B cell (primary cell): ENCODE results near the gene KRTAP17-1. TPM values are rescaled to one million over a fixed set of nuclear protein-coding genes. Genes with fewer than 3 reads are reported as not detected.

Experiments
- ATAC-seq: fragments of 200-7000 bp; cut with Tn5 transposase; one replicate; pipeline ENCODE4 v1.10.0; 2021; ENCODE audit warnings: low read depth, mild to moderate bottlenecking, moderate number of reproducible peaks, moderate library complexity
- CTCF ChIA-PET: fragments of 350-600 bp; sonication (Branson Sonifier 250); formaldehyde crosslinking; loops from one replicate; lab custom pipeline; 2021; ENCODE audit warnings: antibody characterized with exemption, inconsistent platforms; lab: Charles Lee
- POLR2A ChIA-PET: fragments of 350-600 bp; sonication (Branson Sonifier 250); formaldehyde crosslinking; loops from one replicate; lab custom pipeline; 2021; ENCODE audit warnings: antibody characterized with exemption; lab: Charles Lee
- DNase-seq: peaks from one replicate; pipeline ENCODE4 v3.0.0; 2013
- H2AFZ ChIP-seq: 2 replicates; pipeline ENCODE4 v1.6.1; 2012; ENCODE audit warnings: mild to moderate bottlenecking, low read depth, low read length; ENCODE audit not compliant: insufficient read depth, poor library complexity, severe bottlenecking
- H3K27ac ChIP-seq, 2 donors: 1 replicate in 1 of 2; 2 replicates in 1 of 2; pipeline ENCODE4 v1.5.1; 2012 to 2013; ENCODE audit warnings: low read length in 2 of 2, mild to moderate bottlenecking in 2 of 2, moderate library complexity in 1 of 2
- H3K27me3 ChIP-seq, 4 experiments: fragments of 200-600 bp in 1 of 4; sonication (generic) in 1 of 4; replicated peaks in 1 of 4; 1 replicate in 2 of 4; 2 replicates in 2 of 4; pipeline versions ENCODE4 v1.6.1 to v1.7.0; 2013 to 2016; ENCODE audit warnings: low read length in 3 of 4, mild to moderate bottlenecking in 2 of 4, mixed read lengths in 1 of 4, moderate library complexity in 1 of 4; ENCODE audit not compliant: insufficient read depth in 4 of 4, control insufficient read depth in 3 of 4; ENCODE audit errors: control extremely low read depth in 1 of 4
- H3K36me3 ChIP-seq, 2 experiments: replicated peaks in 1 of 2; 1 replicate in 1 of 2; 2 replicates in 1 of 2; pipeline versions ENCODE4 v1.6.1 to v1.7.1; 2013; ENCODE audit warnings: low read length in 1 of 2; ENCODE audit not compliant: insufficient read depth in 2 of 2, control insufficient read depth in 1 of 2; ENCODE audit errors: control extremely low read depth in 1 of 2, extremely low read depth in 1 of 2
- H3K4me1 ChIP-seq, 2 donors: fragments of 200-600 bp in 1 of 2; sonication (generic) in 1 of 2; 1 replicate in 1 of 2; 2 replicates in 1 of 2; pipeline versions ENCODE4 v1.5.1 to v1.6.1; 2013 to 2017; ENCODE audit warnings: low read length in 2 of 2; ENCODE audit not compliant: control insufficient read depth in 2 of 2, insufficient read depth in 2 of 2
- H3K4me2 ChIP-seq: replicated peaks from 2 replicates; pipeline ENCODE3; 2012; ENCODE audit warnings: mild to moderate bottlenecking, low read depth, low read length; ENCODE audit not compliant: poor library complexity, severe bottlenecking
- H3K4me3 ChIP-seq, 5 experiments: fragments of 200-600 bp in 1 of 5; sonication (generic) in 1 of 5; 1 replicate in 3 of 5; 2 replicates in 2 of 5; pipeline versions ENCODE4 v1.5.1 to v1.7.0; 2011 to 2016; ENCODE audit warnings: low read length in 4 of 5, mild to moderate bottlenecking in 4 of 5, low read depth in 2 of 5, control low read depth in 1 of 5, moderate library complexity in 1 of 5; ENCODE audit not compliant: insufficient read depth in 1 of 5; ENCODE audit errors: control extremely low read depth in 1 of 5, extremely low read depth in 1 of 5
- H3K79me2 ChIP-seq: fragments of 200-600 bp; sonication (generic); one replicate; pipeline ENCODE4 v1.6.0; 2016; ENCODE audit warnings: low read length; ENCODE audit not compliant: control insufficient read depth, insufficient read depth
- H3K9ac ChIP-seq: fragments of 200-600 bp; sonication (generic); 2 replicates; pipeline ENCODE4 v1.6.1; 2017; ENCODE audit warnings: mild to moderate bottlenecking, low read length, moderate library complexity
- H3K9me3 ChIP-seq, 3 donors: one replicate each; pipeline versions ENCODE4 v1.6.1 to v1.7.1; 2013; ENCODE audit warnings: low read length in 2 of 3; ENCODE audit not compliant: control insufficient read depth in 2 of 3, insufficient read depth in 1 of 3; ENCODE audit errors: control extremely low read depth in 1 of 3
- H4K20me1 ChIP-seq: 2 replicates; pipeline ENCODE4 v1.6.0; 2012; ENCODE audit warnings: mild to moderate bottlenecking, low read length; ENCODE audit not compliant: insufficient read depth, control insufficient read depth, poor library complexity, severe bottlenecking
- H3K27ac Mint-ChIP-seq: one replicate; pipeline ENCODE4 v1.8.0; 2021; ENCODE audit warnings: mixed read lengths
- H3K27me3 Mint-ChIP-seq: one replicate; pipeline ENCODE4 v1.8.0; 2021; ENCODE audit warnings: mixed read lengths
- H3K4me1 Mint-ChIP-seq: one replicate; pipeline ENCODE4 v1.8.0; 2021; ENCODE audit warnings: mixed read lengths
- H3K4me3 Mint-ChIP-seq: one replicate; pipeline ENCODE4 v1.8.0; 2021; ENCODE audit warnings: mixed read lengths
- H3K9me3 Mint-ChIP-seq: one replicate; pipeline ENCODE4 v1.8.0; 2022; ENCODE audit warnings: mixed read lengths; ENCODE audit not compliant: insufficient read depth
- EZH2 ChIP-seq: IDR thresholded peaks from 2 replicates; pipeline ENCODE4 v1.6.1; 2012; ENCODE audit warnings: borderline replicate concordance, low read depth, mild to moderate bottlenecking, moderate library complexity, low read length; ENCODE audit not compliant: insufficient read depth, poor library complexity, severe bottlenecking
- WGBS: methylation state at CpG from one replicate; pipeline ENCODE4 v1.1.5; 2013; ENCODE audit warnings: missing lambda C conversion rate; ENCODE audit not compliant: insufficient coverage; 5-methylcytosine and 5-hydroxymethylcytosine counted together
- intact Hi-C: fragments of 100-400 bp; cut with micrococcal nuclease; formaldehyde crosslinking; loops from one replicate; pipeline ENCODE4 v1.10.0; 2022
- polyA plus RNA-seq: library from polyadenylated mRNA; depleted of rRNA; stranded (reverse); fragments of >200 nt; gene quantifications from 2 replicates; pipeline ENCODE4 v1.2.3, GENCODE V29; 2012
- small RNA-seq: library from RNA; depleted of rRNA; stranded (forward); fragments of <200 nt; gene quantifications from one replicate; pipeline ENCODE3, GENCODE V24; 2012; ENCODE audit warnings: low replicate concordance, low read depth; ENCODE audit not compliant: insufficient read length
- total RNA-seq, 2 donors: library from RNA; stranded (reverse); fragments of 120-200 nt in 1 of 2; gene quantifications; 1 replicate in 1 of 2; 2 replicates in 1 of 2; pipeline versions ENCODE4 v1.2.3 to v1.2.4, GENCODE V29; 2013 to 2022
- TF ChIP-seq, protein P1 (sequence below): fragments of 200-600 bp; IDR thresholded peaks from one replicate; pipeline ENCODE4 v1.8.0; 2022; ENCODE audit warnings: antibody characterized with exemption, mild to moderate bottlenecking

The KRTAP17-1 gene
- total and polyA plus RNA-seq, 2 donors (not counting 1 experiment from before 2014, with no cell fraction given), result not detected

DNA sequence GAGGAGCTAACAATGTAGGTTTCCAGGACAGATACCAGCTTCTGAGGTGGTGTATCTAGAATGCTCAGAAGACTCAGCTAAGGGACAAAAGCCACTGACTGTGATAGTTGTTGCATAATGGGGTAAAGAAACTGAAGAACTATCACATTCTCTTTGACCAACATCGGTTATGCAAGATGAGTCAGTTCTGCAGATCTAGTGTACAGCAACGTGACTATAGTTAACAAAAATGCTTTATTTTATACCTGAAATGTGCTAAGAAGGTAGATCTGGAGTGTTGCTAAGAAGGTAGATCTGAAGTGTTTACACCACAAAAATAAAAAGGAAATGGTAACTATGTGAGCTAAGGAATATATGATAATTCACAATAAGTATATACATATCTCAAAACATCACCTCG, 47.8 kb downstream of the KRTAP17-1 start:
- ChIA-PET CTCF (no interaction called here), POLR2A (no interaction called here)
- TF ChIP-seq, protein P1, sequence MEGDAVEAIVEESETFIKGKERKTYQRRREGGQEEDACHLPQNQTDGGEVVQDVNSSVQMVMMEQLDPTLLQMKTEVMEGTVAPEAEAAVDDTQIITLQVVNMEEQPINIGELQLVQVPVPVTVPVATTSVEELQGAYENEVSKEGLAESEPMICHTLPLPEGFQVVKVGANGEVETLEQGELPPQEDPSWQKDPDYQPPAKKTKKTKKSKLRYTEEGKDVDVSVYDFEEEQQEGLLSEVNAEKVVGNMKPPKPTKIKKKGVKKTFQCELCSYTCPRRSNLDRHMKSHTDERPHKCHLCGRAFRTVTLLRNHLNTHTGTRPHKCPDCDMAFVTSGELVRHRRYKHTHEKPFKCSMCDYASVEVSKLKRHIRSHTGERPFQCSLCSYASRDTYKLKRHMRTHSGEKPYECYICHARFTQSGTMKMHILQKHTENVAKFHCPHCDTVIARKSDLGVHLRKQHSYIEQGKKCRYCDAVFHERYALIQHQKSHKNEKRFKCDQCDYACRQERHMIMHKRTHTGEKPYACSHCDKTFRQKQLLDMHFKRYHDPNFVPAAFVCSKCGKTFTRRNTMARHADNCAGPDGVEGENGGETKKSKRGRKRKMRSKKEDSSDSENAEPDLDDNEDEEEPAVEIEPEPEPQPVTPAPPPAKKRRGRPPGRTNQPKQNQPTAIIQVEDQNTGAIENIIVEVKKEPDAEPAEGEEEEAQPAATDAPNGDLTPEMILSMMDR, result no peak
- no peak for TF ChIP-seq EZH2
- no peak overlapping the region for H3K4me2 ChIP-seq
- H3K27me3 Mint-ChIP-seq, result peaks cover 38% of the 10 kb centered on the region
- no peak overlapping the region for H3K9ac ChIP-seq
- H3K9me3 ChIP-seq, result no peaks in the 10 kb centered on the region
- intact Hi-C loops, result no loop called here
- H3K79me2 ChIP-seq, result no peaks in the 10 kb centered on the region
- no peaks in the 10 kb centered on the region for H4K20me1 ChIP-seq
- H3K4me1 Mint-ChIP-seq, result no peaks in the 10 kb centered on the region
- no peak overlapping the region for H3K4me3 ChIP-seq
- H3K27ac ChIP-seq, result no peak overlapping the region
- H3K4me1 ChIP-seq, result no peaks in the 10 kb centered on the region
- H3K4me3 Mint-ChIP-seq, result no peak overlapping the region
- no CpG with 5 or more reads among the region's 3 CpGs for WGBS
- no peaks in the 10 kb centered on the region for H3K27me3 ChIP-seq
- H3K9me3 Mint-ChIP-seq, result no peaks in the 10 kb centered on the region
- DNase-seq, result no peak
- H3K36me3 ChIP-seq, result no peaks in the 10 kb centered on the region
- ATAC-seq, result no peak
- H3K27ac Mint-ChIP-seq, result no peak overlapping the region
- H2AFZ ChIP-seq, result no peak overlapping the region

DNA sequence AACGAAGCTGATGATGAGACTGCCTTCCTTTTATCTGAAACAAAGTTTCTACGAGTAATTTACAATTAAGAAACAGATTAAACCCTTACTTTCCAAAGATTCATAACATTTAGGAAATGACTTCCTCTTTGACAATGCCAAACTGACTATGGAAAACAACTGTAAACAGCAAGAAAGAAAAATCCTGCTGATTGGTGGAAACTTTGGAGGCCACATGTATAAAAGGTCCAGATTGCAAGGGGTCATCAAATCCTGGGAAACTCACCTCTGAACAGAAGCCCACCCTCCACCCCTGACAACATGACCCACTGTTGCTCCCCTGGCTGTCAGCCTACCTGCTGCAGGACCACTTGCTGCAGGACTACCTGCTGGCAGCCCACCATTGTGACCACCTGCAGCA, 50.4 kb downstream of the KRTAP17-1 start, which contains the start of gene KRTAP9-6:
Gene KRTAP9-6 (plus strand): TSS at position 301 of the 400 bp plus-strand sequence. CDS start 0 bp downstream, at position 301.
- Histone ChIP-seq H3K4me2 (no peak within 1 kb of the TSS), H3K36me3 (no peaks in the 10 kb centered on the region), H3K27me3 (no peaks in the 10 kb centered on the region), H3K9ac (no peak within 1 kb of the TSS), H3K79me2 (no peaks in the 10 kb centered on the region), H3K4me1 (no peaks in the 10 kb centered on the region), H3K9me3 (no peaks in the 10 kb centered on the region), H3K27ac (no peak within 1 kb of the TSS), H4K20me1 (no peaks in the 10 kb centered on the region), H2AFZ (no peak within 1 kb of the TSS), H3K4me3 (no peak within 1 kb of the TSS)
- 50% methylated on average over 1 of the region's 2 CpGs for WGBS
- DNase-seq, result peak; percentile 1
- no peaks in the 10 kb centered on the region for H3K4me1 Mint-ChIP-seq
- no peak within 1 kb of the TSS for H3K4me3 Mint-ChIP-seq
- ATAC-seq, result no peak
- no peaks in the 10 kb centered on the region for H3K9me3 Mint-ChIP-seq
- CTCF ChIA-PET, result no interaction called here
- TF ChIP-seq, protein P1, result no peak
- no peak for TF ChIP-seq EZH2
- peaks cover 53% of the 10 kb centered on the region for H3K27me3 Mint-ChIP-seq
- intact Hi-C loops, result no loop called here
- POLR2A ChIA-PET, result no interaction called here
- H3K27ac Mint-ChIP-seq, result no peak within 1 kb of the TSS

Small RNAs within 50 kb of the gene (small RNA-seq; reads per million reads assigned to genes)
- gene KRTAP9-10P, result not detected

Other genes with a start within 250 kb of the KRTAP17-1 start
Only the 30 nearest of the 35 such genes appear.
- not detected in 2 replicates for gene KRTAP4-9, start 210.3 kb downstream of the KRTAP17-1 start, total RNA-seq
- not detected in 2 replicates for gene KRTAP4-9, start 210.3 kb downstream of the KRTAP17-1 start, polyA plus RNA-seq
- gene KRTAP4-11, start 197.3 kb downstream of the KRTAP17-1 start, total RNA-seq, result not detected in 2 replicates
- not detected in 2 replicates for gene KRTAP4-11, start 197.3 kb downstream of the KRTAP17-1 start, polyA plus RNA-seq
- gene KRTAP4-12, start 191.5 kb downstream of the KRTAP17-1 start, total RNA-seq, result not detected in 2 replicates
- 0.12 TPM in 1 of 2 replicates, not detected in the other for gene KRTAP4-12, start 191.5 kb downstream of the KRTAP17-1 start, polyA plus RNA-seq
- not detected in 2 replicates for gene KRTAP4-6, start 175.2 kb downstream of the KRTAP17-1 start, total RNA-seq
- gene KRTAP4-6, start 175.2 kb downstream of the KRTAP17-1 start, polyA plus RNA-seq, result not detected in 2 replicates
- gene KRTAP4-5, start 165.9 kb downstream of the KRTAP17-1 start, total RNA-seq, result not detected in 2 replicates
- not detected in 2 replicates for gene KRTAP4-5, start 165.9 kb downstream of the KRTAP17-1 start, polyA plus RNA-seq
- not detected in 2 replicates for gene KRTAP4-4, start 155.0 kb downstream of the KRTAP17-1 start, total RNA-seq
- gene KRTAP4-4, start 155.0 kb downstream of the KRTAP17-1 start, polyA plus RNA-seq, result not detected in 2 replicates
- not detected in 2 replicates for gene KRTAP4-3, start 147.5 kb downstream of the KRTAP17-1 start, total RNA-seq
- gene KRTAP4-3, start 147.5 kb downstream of the KRTAP17-1 start, polyA plus RNA-seq, result not detected in 2 replicates
- not detected in 2 replicates for gene KRTAP4-2, start 137.5 kb downstream of the KRTAP17-1 start, total RNA-seq
- not detected in 2 replicates for gene KRTAP4-2, start 137.5 kb downstream of the KRTAP17-1 start, polyA plus RNA-seq
- gene KRTAP4-1, start 130.8 kb downstream of the KRTAP17-1 start, total RNA-seq, result not detected in 2 replicates
- not detected in 2 replicates for gene KRTAP4-1, start 130.8 kb downstream of the KRTAP17-1 start, polyA plus RNA-seq
- not detected in 2 replicates for gene KRTAP9-1, start 125.8 kb downstream of the KRTAP17-1 start, total RNA-seq
- not detected in 2 replicates for gene KRTAP9-1, start 125.8 kb downstream of the KRTAP17-1 start, polyA plus RNA-seq
- not detected in 2 replicates for gene KRTAP9-2, start 89.1 kb downstream of the KRTAP17-1 start, total RNA-seq
- gene KRTAP9-2, start 89.1 kb downstream of the KRTAP17-1 start, polyA plus RNA-seq, result not detected in 2 replicates
- not detected in 2 replicates for gene KRTAP9-3, start 83.3 kb downstream of the KRTAP17-1 start, total RNA-seq
- not detected in 2 replicates for gene KRTAP9-3, start 83.3 kb downstream of the KRTAP17-1 start, polyA plus RNA-seq
- gene KRTAP9-8, start 77.7 kb downstream of the KRTAP17-1 start, total RNA-seq, result not detected in 2 replicates
- not detected in 2 replicates for gene KRTAP9-8, start 77.7 kb downstream of the KRTAP17-1 start, polyA plus RNA-seq
- gene KRTAP9-4, start 66.0 kb downstream of the KRTAP17-1 start, total RNA-seq, result not detected in 2 replicates
- gene KRTAP9-4, start 66.0 kb downstream of the KRTAP17-1 start, polyA plus RNA-seq, result not detected in 2 replicates
- not detected in 2 replicates for gene KRTAP9-9, start 60.3 kb downstream of the KRTAP17-1 start, total RNA-seq
- gene KRTAP9-9, start 60.3 kb downstream of the KRTAP17-1 start, polyA plus RNA-seq, result not detected in 2 replicates
- not detected in 2 replicates for gene KRTAP9-6, start 50.3 kb downstream of the KRTAP17-1 start, total RNA-seq
- gene KRTAP9-6, start 50.3 kb downstream of the KRTAP17-1 start, polyA plus RNA-seq, result not detected in 2 replicates
- gene KRTAP9-7, start 40.0 kb downstream of the KRTAP17-1 start, total RNA-seq, result not detected in 2 replicates
- gene KRTAP9-7, start 40.0 kb downstream of the KRTAP17-1 start, polyA plus RNA-seq, result not detected in 2 replicates
- not detected in 2 replicates for gene KRTAP29-1, start 12.9 kb downstream of the KRTAP17-1 start, total RNA-seq
- gene KRTAP29-1, start 12.9 kb downstream of the KRTAP17-1 start, polyA plus RNA-seq, result 0.43 TPM in 1 of 2 replicates, not detected in the other
- gene KRTAP16-1, start 6.4 kb downstream of the KRTAP17-1 start, total RNA-seq, result not detected in 2 replicates
- 0.16 and 0.20 TPM in 2 replicates for gene KRTAP16-1, start 6.4 kb downstream of the KRTAP17-1 start, polyA plus RNA-seq
- gene KRT33A, start 35.1 kb upstream of the KRTAP17-1 start, total RNA-seq, result not detected in 2 replicates
- not detected in 2 replicates for gene KRT33A, start 35.1 kb upstream of the KRTAP17-1 start, polyA plus RNA-seq
- gene KRT33B, start 54.1 kb upstream of the KRTAP17-1 start, total RNA-seq, result not detected in 2 replicates
- gene KRT33B, start 54.1 kb upstream of the KRTAP17-1 start, polyA plus RNA-seq, result not detected in 2 replicates
- gene KRT34, start 66.6 kb upstream of the KRTAP17-1 start, total RNA-seq, result not detected in 2 replicates
- gene KRT34, start 66.6 kb upstream of the KRTAP17-1 start, polyA plus RNA-seq, result not detected in 2 replicates
- gene KRT31, start 81.9 kb upstream of the KRTAP17-1 start, total RNA-seq, result not detected in 2 replicates
- gene KRT31, start 81.9 kb upstream of the KRTAP17-1 start, polyA plus RNA-seq, result not detected in 2 replicates
- not detected in 2 replicates for gene KRT37, start 108.9 kb upstream of the KRTAP17-1 start, total RNA-seq
- gene KRT37, start 108.9 kb upstream of the KRTAP17-1 start, polyA plus RNA-seq, result not detected in 2 replicates
- gene KRT38, start 125.3 kb upstream of the KRTAP17-1 start, total RNA-seq, result not detected in 2 replicates
- not detected in 2 replicates for gene KRT38, start 125.3 kb upstream of the KRTAP17-1 start, polyA plus RNA-seq
- not detected in 2 replicates for gene KRT32, start 151.7 kb upstream of the KRTAP17-1 start, total RNA-seq
- gene KRT32, start 151.7 kb upstream of the KRTAP17-1 start, polyA plus RNA-seq, result not detected in 2 replicates
- not detected in 2 replicates for gene KRT35, start 165.4 kb upstream of the KRTAP17-1 start, total RNA-seq
- not detected in 2 replicates for gene KRT35, start 165.4 kb upstream of the KRTAP17-1 start, polyA plus RNA-seq
- gene KRT36, start 174.2 kb upstream of the KRTAP17-1 start, total RNA-seq, result not detected in 2 replicates
- not detected in 2 replicates for gene KRT36, start 174.2 kb upstream of the KRTAP17-1 start, polyA plus RNA-seq
- not detected in 2 replicates for gene KRT13, start 189.9 kb upstream of the KRTAP17-1 start, total RNA-seq
- gene KRT13, start 189.9 kb upstream of the KRTAP17-1 start, polyA plus RNA-seq, result not detected in 2 replicates
- gene KRT15, start 203.2 kb upstream of the KRTAP17-1 start, total RNA-seq, result not detected in 2 replicates
- not detected in 2 replicates for gene KRT15, start 203.2 kb upstream of the KRTAP17-1 start, polyA plus RNA-seq